Loucy (cell line): Measurements from ENCODE around the gene DYNLT2.
A peak's percentile ranks its signal among the peaks of the same experiment; 100 is the strongest.

Source experiments
- H2AFZ ChIP-seq: fragments of 200-600 bp; sonication (generic); 2 replicates; pipeline ENCODE4 v1.6.0; 2016; ENCODE audit warnings: antibody characterized with exemption, mild to moderate bottlenecking, low read length, moderate library complexity
- H3F3A ChIP-seq: fragments of 200-600 bp; 2 replicates; pipeline ENCODE4 v1.6.0; 2016; ENCODE audit warnings: antibody characterized with exemption, low read depth, mild to moderate bottlenecking
- H3K27me3 ChIP-seq: fragments of 200-600 bp; sonication (generic); 2 replicates; pipeline ENCODE4 v1.6.1; 2014; ENCODE audit warnings: low read length, mild to moderate bottlenecking; ENCODE audit not compliant: insufficient read depth, poor library complexity, severe bottlenecking
- H3K36me3 ChIP-seq: fragments of 200-600 bp; sonication (generic); 2 replicates; pipeline ENCODE4 v1.6.1; 2016; ENCODE audit warnings: low read length; ENCODE audit not compliant: insufficient read depth
- H3K4me1 ChIP-seq: fragments of 200-600 bp; sonication (generic); 2 replicates; pipeline ENCODE4 v1.5.1; 2014; ENCODE audit warnings: low read length, mild to moderate bottlenecking; ENCODE audit not compliant: insufficient read depth, poor library complexity, severe bottlenecking
- H3K4me2 ChIP-seq: fragments of 200-600 bp; sonication (generic); 2 replicates; pipeline ENCODE4 v1.6.0; 2014; ENCODE audit warnings: antibody characterized with exemption, low read length, low read depth, mild to moderate bottlenecking; ENCODE audit not compliant: poor library complexity, severe bottlenecking
- H3K4me3 ChIP-seq: fragments of 200-600 bp; sonication (generic); 2 replicates; pipeline ENCODE4 v1.5.1; 2014; ENCODE audit warnings: low read length, mild to moderate bottlenecking, mixed read lengths; ENCODE audit not compliant: poor library complexity, severe bottlenecking
- H3K79me2 ChIP-seq: fragments of 200-600 bp; sonication (generic); 2 replicates; pipeline ENCODE4 v1.6.1; 2014; ENCODE audit warnings: low read length; ENCODE audit not compliant: insufficient read depth
- H3K9ac ChIP-seq: fragments of 200-600 bp; sonication (generic); 2 replicates; pipeline ENCODE4 v1.6.0; 2014; ENCODE audit warnings: mild to moderate bottlenecking, low read depth, low read length, moderate library complexity; ENCODE audit not compliant: poor library complexity, severe bottlenecking
- H3K9me2 ChIP-seq: fragments of 200-600 bp; sonication (generic); replicated peaks from 2 replicates; pipeline ENCODE4 v1.6.1; 2016; ENCODE audit warnings: low read depth, low read length, mixed read lengths
- H3K9me3 ChIP-seq: fragments of 200-600 bp; sonication (generic); 2 replicates; pipeline ENCODE4 v1.6.1; 2014; ENCODE audit warnings: mild to moderate bottlenecking, antibody characterized with exemption, low read length, low read depth; ENCODE audit not compliant: insufficient read depth
- H4K20me1 ChIP-seq: fragments of 200-600 bp; sonication (generic); 2 replicates; pipeline ENCODE4 v1.6.0; 2014; ENCODE audit warnings: antibody characterized with exemption, low read length, mild to moderate bottlenecking; ENCODE audit not compliant: insufficient read depth, poor library complexity, severe bottlenecking
- CTCF ChIP-seq: fragments of 200-600 bp; sonication (generic); conservative IDR thresholded peaks from 2 replicates; pipeline ENCODE4 v1.5.1; 2014; ENCODE audit warnings: mild to moderate bottlenecking, antibody characterized with exemption, low read length
- EZH2phosphoT487 ChIP-seq: fragments of 200-600 bp; IDR thresholded peaks from 2 replicates; pipeline ENCODE4 v1.6.1; 2018; ENCODE audit warnings: antibody characterized with exemption, mild to moderate bottlenecking, moderate library complexity, borderline replicate concordance

Gene DYNLT2

GRCh38 chr6:169729961-169730360 lies 21.4 kb downstream of the DYNLT2 start:
- no peaks in the 10 kb centered on the region for H3K9me2 ChIP-seq
- H3K9ac ChIP-seq = no peak overlapping the region
- TF ChIP-seq EZH2phosphoT487 = no peak
- TF ChIP-seq CTCF = no peak
- H2AFZ ChIP-seq = no peak overlapping the region
- H3K4me2 ChIP-seq = no peak overlapping the region
- H3K4me1 ChIP-seq = peaks cover 44% of the 10 kb centered on the region
- H3K79me2 ChIP-seq = peaks cover 15% of the 10 kb centered on the region
- H3K9me3 ChIP-seq = no peaks in the 10 kb centered on the region
- H3F3A ChIP-seq = 0 out of 2 replicates have a peak, but pooled peaks cover 8% of the 10 kb centered on the region
- no peaks in the 10 kb centered on the region for H3K36me3 ChIP-seq
- H4K20me1 ChIP-seq = no peaks in the 10 kb centered on the region
- H3K27me3 ChIP-seq = no peaks in the 10 kb centered on the region
- H3K4me3 ChIP-seq = no peak overlapping the region

- Histone ChIP-seq H3K27me3 (no peaks in the 10 kb centered on the region), H3K79me2 (peaks cover 34% of the 10 kb centered on the region), H3K4me2 (peak overlapping the region; percentile 89), H3K9me2 (no peaks in the 10 kb centered on the region), H3F3A (0 out of 2 replicates have a peak, but pooled peaks cover 8% of the 10 kb centered on the region), H3K4me1 (peaks cover 51% of the 10 kb centered on the region), H4K20me1 (peaks cover 15% of the 10 kb centered on the region), H3K9me3 (no peaks in the 10 kb centered on the region), H3K4me3 (peak overlapping the region; percentile 98), H3K36me3 (no peaks in the 10 kb centered on the region), H3K9ac (peak overlapping the region; percentile 28), H2AFZ (peak overlapping the region; percentile 30; the same call in 1 of the 2 replicates)
- TF ChIP-seq EZH2phosphoT487 (no peak), CTCF (no peak)
Observed at GRCh38 chr6:169726963-169727362, 24.4 kb downstream of the DYNLT2 start.

- Histone ChIP-seq H2AFZ (no peak overlapping the region), H3K4me2 (peak overlapping the region; percentile 89), H4K20me1 (peaks cover 24% of the 10 kb centered on the region), H3K27me3 (no peaks in the 10 kb centered on the region), H3K36me3 (no peaks in the 10 kb centered on the region), H3K9ac (peak overlapping the region; percentile 96), H3K4me1 (peaks cover 59% of the 10 kb centered on the region), H3K9me2 (no peaks in the 10 kb centered on the region), H3K4me3 (peak overlapping the region; percentile 98), H3F3A (0 out of 2 replicates have a peak, but pooled peaks cover 4% of the 10 kb centered on the region), H3K79me2 (peaks cover 43% of the 10 kb centered on the region), H3K9me3 (no peaks in the 10 kb centered on the region)
- TF ChIP-seq EZH2phosphoT487 (no peak), CTCF (no peak)
Observed at GRCh38 chr6:169726049-169726400, 25.3 kb downstream of the DYNLT2 start.
